CD4-positive, CD25-positive, alpha-beta regulatory T cell (primary cell): ENCODE results near the gene PPM1H. TPM values are rescaled to one million over a fixed set of nuclear protein-coding genes. Genes with fewer than 3 reads are reported as not detected.
A peak's percentile ranks its signal among the peaks of the same experiment; 100 is the strongest.

ENCODE experiments used
- ATAC-seq, 2 donors: fragments of 150-1000 bp; cut with Tn5 transposase; one replicate each; pipeline ENCODE4 v1.10.0; 2021; ENCODE audit warnings: low read depth in 2 of 2, moderate number of reproducible peaks in 2 of 2, moderate library complexity in 1 of 2
- DNase-seq, 3 donors: peaks; one replicate each; pipeline versions ENCODE4 v3.0.0 to v3.0.0-alpha.2; 2012 to 2022; ENCODE audit warnings: mixed read lengths in 1 of 3
- H3K27ac ChIP-seq: one replicate; pipeline ENCODE4 v1.7.0; 2013; ENCODE audit warnings: mild to moderate bottlenecking, low read length; ENCODE audit not compliant: insufficient read depth, poor library complexity, severe bottlenecking
- H3K27me3 ChIP-seq: one replicate; pipeline ENCODE4 v1.7.0; 2013; ENCODE audit warnings: low read length; ENCODE audit not compliant: control insufficient read depth, insufficient read depth
- H3K36me3 ChIP-seq: one replicate; pipeline ENCODE4 v1.7.0; 2013; ENCODE audit warnings: mild to moderate bottlenecking, low read length, moderate library complexity; ENCODE audit not compliant: control insufficient read depth, insufficient read depth
- H3K4me1 ChIP-seq: 2 replicates; pipeline ENCODE4 v1.7.0; 2013; ENCODE audit warnings: mild to moderate bottlenecking, low read length; ENCODE audit not compliant: insufficient read depth, control insufficient read depth, poor library complexity, severe bottlenecking
- H3K4me3 ChIP-seq: one replicate; pipeline ENCODE4 v1.7.0; 2013; ENCODE audit warnings: low read depth, mild to moderate bottlenecking, low read length, moderate library complexity
- H3K9me3 ChIP-seq, 2 experiments: 1 replicate in 1 of 2; 2 replicates in 1 of 2; pipeline ENCODE4 v1.7.0; 2013; ENCODE audit warnings: low read length in 2 of 2, mild to moderate bottlenecking in 1 of 2, moderate library complexity in 1 of 2; ENCODE audit not compliant: control insufficient read depth in 2 of 2
- H3K27ac Mint-ChIP-seq, 3 donors: one replicate each; pipeline ENCODE4 v1.8.0; 2020 to 2022; ENCODE audit warnings: mild to moderate bottlenecking in 3 of 3, mixed read lengths in 3 of 3, moderate library complexity in 2 of 3
- H3K27me3 Mint-ChIP-seq: one replicate; pipeline ENCODE4 v1.8.0; 2022; ENCODE audit warnings: mild to moderate bottlenecking, mixed read lengths
- H3K36me3 Mint-ChIP-seq: one replicate; pipeline ENCODE4 v1.8.0; 2020; ENCODE audit warnings: mixed read lengths
- H3K4me1 Mint-ChIP-seq, 4 donors: one replicate each; pipeline ENCODE4 v1.8.0; 2020 to 2022; ENCODE audit warnings: mixed read lengths in 4 of 4, mild to moderate bottlenecking in 1 of 4
- H3K4me3 Mint-ChIP-seq, 4 donors: one replicate each; pipeline ENCODE4 v1.8.0; 2020 to 2022; ENCODE audit warnings: mild to moderate bottlenecking in 4 of 4, mixed read lengths in 4 of 4, moderate library complexity in 3 of 4
- H3K9me3 Mint-ChIP-seq, 7 donors: one replicate each; pipeline ENCODE4 v1.8.0; 2020 to 2022; ENCODE audit warnings: mixed read lengths in 7 of 7, mild to moderate bottlenecking in 3 of 7, moderate library complexity in 2 of 7
- polyA plus RNA-seq, 4 donors: library from polyadenylated mRNA; unstranded; fragments of 300-500 nt; fragmentation: Illumina TruSeq; gene quantifications; one replicate each; pipeline ENCODE4 v1.2.3, GENCODE V29; 2021
- total RNA-seq: library from RNA; stranded (reverse); gene quantifications from one replicate; pipeline ENCODE4 v1.2.3, GENCODE V29; 2022

Gene PPM1H
- total and polyA plus RNA-seq, 5 donors from 2014 or later: 0.03 to 0.99 TPM; not detected in 3

- no peaks in the 10 kb centered on the region for H3K27me3 ChIP-seq
- no peaks in the 10 kb centered on the region for H3K4me1 ChIP-seq
- no peaks in the 10 kb centered on the region for H3K27me3 Mint-ChIP-seq
- H3K36me3 ChIP-seq: no peaks in the 10 kb centered on the region
- no peak for ATAC-seq
- no peak overlapping the region for H3K27ac Mint-ChIP-seq
- no peaks in the 10 kb centered on the region for H3K9me3 Mint-ChIP-seq
- no peaks in the 10 kb centered on the region for H3K36me3 Mint-ChIP-seq
- no peak overlapping the region for H3K4me3 Mint-ChIP-seq
- no peak for DNase-seq
- no peaks in the 10 kb centered on the region for H3K4me1 Mint-ChIP-seq
- H3K4me3 ChIP-seq: no peak overlapping the region
- no peak overlapping the region for H3K27ac ChIP-seq
- no peaks in the 10 kb centered on the region for H3K9me3 ChIP-seq
Measured at GRCh38 chr12:62647586-62647985, 287.4 kb downstream of the PPM1H start.

- Histone ChIP-seq H3K36me3 (no peaks in the 10 kb centered on the region), H3K9me3 (no peaks in the 10 kb centered on the region), H3K4me3 (no peak overlapping the region), H3K27me3 (no peaks in the 10 kb centered on the region), H3K27ac (no peak overlapping the region), H3K4me1 (peaks cover 2% of the 10 kb centered on the region)
- DNase-seq (no peak), ATAC-seq (no peak)
- H3K27ac Mint-ChIP-seq: no peak overlapping the region
- no peaks in the 10 kb centered on the region for H3K9me3 Mint-ChIP-seq
- H3K4me1 Mint-ChIP-seq: peaks cover 0 to 6% (median 3%) of the 10 kb centered on the region in 4 donors
- no peaks in the 10 kb centered on the region for H3K36me3 Mint-ChIP-seq
- H3K4me3 Mint-ChIP-seq: no peak overlapping the region
- H3K27me3 Mint-ChIP-seq: no peaks in the 10 kb centered on the region
Measured at GRCh38 chr12:62646566-62646965, 288.4 kb downstream of the PPM1H start.

DNA sequence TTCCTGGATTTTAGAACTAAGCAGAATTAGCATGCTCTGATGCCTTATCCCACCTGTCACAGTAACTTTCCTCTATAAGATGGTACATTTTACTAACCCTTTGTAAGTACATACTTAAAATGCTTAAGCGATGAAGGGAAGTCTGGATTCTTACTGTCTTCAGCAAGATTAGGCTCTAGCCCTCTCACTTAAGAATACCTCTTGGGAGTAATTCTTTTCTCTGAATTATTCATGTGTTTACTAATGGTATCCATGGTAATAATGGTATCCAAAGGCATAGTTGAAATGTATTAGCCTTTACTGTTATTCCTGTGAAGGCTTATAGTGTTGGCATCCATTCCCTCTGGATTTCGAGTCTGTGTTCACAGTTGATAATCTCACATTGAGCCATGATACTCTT, 291.5 kb downstream of the PPM1H start:
- no peaks in the 10 kb centered on the region for H3K27me3 Mint-ChIP-seq
- Histone ChIP-seq H3K4me1 (peaks cover 12% of the 10 kb centered on the region), H3K27ac (no peak overlapping the region), H3K9me3 (no peaks in the 10 kb centered on the region), H3K4me3 (no peak overlapping the region), H3K27me3 (no peaks in the 10 kb centered on the region), H3K36me3 (no peaks in the 10 kb centered on the region)
- no peak for DNase-seq
- peaks cover 5 to 20% (median 13%) of the 10 kb centered on the region in 4 donors for H3K4me1 Mint-ChIP-seq
- ATAC-seq: no peak
- H3K27ac Mint-ChIP-seq: no peak overlapping the region
- H3K4me3 Mint-ChIP-seq: no peak overlapping the region
- H3K9me3 Mint-ChIP-seq: no peaks in the 10 kb centered on the region
- no peaks in the 10 kb centered on the region for H3K36me3 Mint-ChIP-seq

DNA sequence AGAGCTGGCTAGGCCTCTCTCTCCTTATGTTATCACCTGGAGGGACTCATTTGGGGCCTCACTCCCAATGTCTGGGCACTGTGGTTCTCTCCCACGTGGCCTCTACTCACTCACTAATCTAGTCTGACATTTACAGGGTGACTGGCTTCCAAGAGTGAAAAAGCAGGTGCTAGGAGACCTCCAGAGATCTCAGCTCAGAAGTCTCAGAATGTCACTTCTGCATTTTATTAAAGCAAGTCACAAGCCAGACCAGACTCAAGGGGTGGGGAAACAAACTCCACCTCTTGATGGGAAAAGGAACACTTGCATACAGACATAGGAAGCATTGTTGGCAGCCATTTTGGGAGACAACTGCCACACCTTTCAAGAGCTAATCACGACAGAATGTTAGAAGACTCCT, 292.5 kb downstream of the PPM1H start:
- H3K36me3 Mint-ChIP-seq: no peaks in the 10 kb centered on the region
- no peaks in the 10 kb centered on the region for H3K36me3 ChIP-seq
- peaks cover 5 to 22% (median 13%) of the 10 kb centered on the region in 4 donors for H3K4me1 Mint-ChIP-seq
- ATAC-seq (no peak), DNase-seq (no peak)
- no peak overlapping the region for H3K4me3 ChIP-seq
- no peak overlapping the region for H3K27ac ChIP-seq
- H3K27me3 Mint-ChIP-seq: no peaks in the 10 kb centered on the region
- no peaks in the 10 kb centered on the region for H3K9me3 ChIP-seq
- no peak overlapping the region for H3K4me3 Mint-ChIP-seq
- H3K27ac Mint-ChIP-seq: no peak overlapping the region
- no peaks in the 10 kb centered on the region for H3K9me3 Mint-ChIP-seq
- peaks cover 12% of the 10 kb centered on the region for H3K4me1 ChIP-seq
- H3K27me3 ChIP-seq: no peaks in the 10 kb centered on the region

DNA sequence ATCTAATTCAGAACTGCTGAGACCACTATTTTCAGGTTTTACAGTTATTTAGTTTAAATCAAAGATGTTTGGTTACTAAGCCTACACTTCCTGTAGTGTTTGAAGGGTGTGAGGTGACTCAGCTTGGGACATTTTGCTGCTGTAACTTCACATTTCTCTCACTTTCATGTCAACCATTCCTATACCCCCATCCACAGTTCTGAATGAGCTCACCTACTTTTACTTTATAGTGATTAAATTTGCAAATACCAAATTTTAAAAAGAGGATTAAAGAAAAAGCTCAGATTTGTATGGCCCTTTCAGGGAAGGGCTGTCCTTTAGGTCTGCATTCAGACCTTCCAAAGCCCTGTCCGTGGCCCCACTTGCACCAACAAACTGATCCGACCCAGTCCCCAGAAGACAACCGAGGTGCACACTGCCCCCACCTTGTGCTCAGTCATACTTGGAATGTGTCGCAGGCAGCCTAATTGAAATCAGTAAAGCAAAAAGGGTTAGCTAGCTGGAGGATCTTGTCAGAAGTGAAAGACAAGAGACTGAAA, 294.0 kb downstream of the PPM1H start:
- peak overlapping the region; percentile 4 to 56 (median 32) for H3K4me3 Mint-ChIP-seq
- H3K4me1 ChIP-seq: peaks cover 12% of the 10 kb centered on the region
- no peaks in the 10 kb centered on the region for H3K9me3 Mint-ChIP-seq
- peaks cover 4% of the 10 kb centered on the region for H3K27me3 Mint-ChIP-seq
- ATAC-seq (peak; percentile 84 to 90), DNase-seq (peak in 2 of 3 donors; percentile 17 to 71)
- no peaks in the 10 kb centered on the region for H3K36me3 Mint-ChIP-seq
- peak overlapping the region; percentile 33 for H3K4me3 ChIP-seq
- H3K27ac Mint-ChIP-seq: peak overlapping the region; percentile 0 to 79 (median 45)
- H3K9me3 ChIP-seq: no peaks in the 10 kb centered on the region
- peaks cover 5 to 22% (median 13%) of the 10 kb centered on the region in 4 donors for H3K4me1 Mint-ChIP-seq
- no peaks in the 10 kb centered on the region for H3K27me3 ChIP-seq
- H3K36me3 ChIP-seq: no peaks in the 10 kb centered on the region
- no peak overlapping the region for H3K27ac ChIP-seq

- Mint-ChIP-seq H3K9me3 (no peaks in the 10 kb centered on the region), H3K27me3 (peaks cover 35% of the 10 kb centered on the region), H3K27ac (no peak overlapping the region), H3K4me1 (peaks cover 5 to 22% (median 16%) of the 10 kb centered on the region in 4 donors), H3K36me3 (no peaks in the 10 kb centered on the region), H3K4me3 (no peak overlapping the region)
- no peak for ATAC-seq
- H3K4me3 ChIP-seq: no peak overlapping the region
- H3K27ac ChIP-seq: no peak overlapping the region
- H3K4me1 ChIP-seq: peaks cover 14% of the 10 kb centered on the region
- no peak for DNase-seq
- no peaks in the 10 kb centered on the region for H3K9me3 ChIP-seq
- H3K27me3 ChIP-seq: peaks cover 16% of the 10 kb centered on the region
- H3K36me3 ChIP-seq: no peaks in the 10 kb centered on the region
Measured at GRCh38 chr12:62637679-62638078, 297.3 kb downstream of the PPM1H start.

DNA sequence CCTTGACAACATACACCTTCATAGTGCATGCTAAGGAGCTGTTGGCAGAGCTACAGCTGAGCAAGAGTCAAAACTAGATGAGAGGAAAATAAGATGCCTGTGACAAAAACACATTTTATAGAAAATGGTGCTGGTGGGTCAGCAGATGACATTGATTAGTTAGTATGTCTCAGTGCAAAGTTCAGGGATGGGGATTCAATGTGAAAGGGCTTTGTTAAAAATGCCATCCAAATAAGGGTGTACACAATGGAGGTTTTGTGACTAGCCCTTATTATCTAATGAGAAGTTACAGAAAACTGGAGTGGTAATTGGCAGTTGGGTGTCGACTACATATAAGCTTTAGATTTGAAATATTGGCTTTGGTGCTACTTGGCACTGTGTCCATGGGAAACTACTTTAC, 299.3 kb downstream of the PPM1H start:
- Mint-ChIP-seq H3K4me1 (peaks cover 1 to 13% (median 7%) of the 10 kb centered on the region in 4 donors), H3K27me3 (peaks cover 56% of the 10 kb centered on the region), H3K36me3 (no peaks in the 10 kb centered on the region), H3K27ac (no peak overlapping the region), H3K9me3 (no peaks in the 10 kb centered on the region), H3K4me3 (no peak overlapping the region)
- no peaks in the 10 kb centered on the region for H3K36me3 ChIP-seq
- peaks cover 23% of the 10 kb centered on the region for H3K27me3 ChIP-seq
- no peak overlapping the region for H3K27ac ChIP-seq
- no peak overlapping the region for H3K4me3 ChIP-seq
- peaks cover 16% of the 10 kb centered on the region for H3K4me1 ChIP-seq
- H3K9me3 ChIP-seq: no peaks in the 10 kb centered on the region
- DNase-seq (no peak), ATAC-seq (no peak)

DNA sequence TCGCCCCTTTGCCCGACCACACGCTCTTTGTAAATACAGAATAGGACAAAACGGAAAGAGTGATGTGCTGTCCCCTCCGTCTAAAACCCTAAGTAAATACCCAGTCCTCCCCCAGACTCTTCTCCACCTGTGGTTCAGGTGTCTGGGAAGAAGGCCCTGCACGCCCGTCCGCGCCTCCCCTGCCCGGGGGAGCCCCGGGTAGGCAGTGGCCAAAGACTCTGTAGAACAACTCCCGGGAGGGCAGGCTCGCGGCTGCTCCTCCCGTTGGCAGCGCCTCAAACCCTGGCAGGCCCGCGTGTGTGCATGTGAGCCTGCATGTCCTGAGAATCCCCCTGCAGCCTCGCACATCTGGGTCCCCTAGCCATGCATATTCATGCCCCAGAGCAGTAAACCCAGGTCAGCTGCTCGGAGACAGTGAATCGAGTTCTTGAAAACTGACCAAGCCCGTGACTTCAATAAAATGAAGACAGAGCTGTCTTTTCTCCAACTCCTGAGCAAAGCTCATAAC, 302.5 kb downstream of the PPM1H start:
- Histone ChIP-seq H3K4me3 (peak overlapping the region; percentile 51), H3K27ac (no peak overlapping the region), H3K4me1 (peaks cover 15% of the 10 kb centered on the region), H3K9me3 (no peaks in the 10 kb centered on the region), H3K36me3 (no peaks in the 10 kb centered on the region), H3K27me3 (peaks cover 36% of the 10 kb centered on the region)
- Mint-ChIP-seq H3K4me1 (peaks cover 0 to 13% (median 1%) of the 10 kb centered on the region in 4 donors), H3K4me3 (peak overlapping the region; percentile 23 to 84 (median 77)), H3K36me3 (no peaks in the 10 kb centered on the region), H3K9me3 (peaks cover 0 to 3% (median 0%) of the 10 kb centered on the region in 7 donors), H3K27ac (no peak overlapping the region), H3K27me3 (peaks cover 79% of the 10 kb centered on the region)
- DNase-seq (peak in 1 of 3 donors; percentile 6), ATAC-seq (no peak)
